HepG2 (cell line): ENCODE results near the gene ERCC4. TPM values are rescaled to one million over a fixed set of nuclear protein-coding genes. Genes with fewer than 3 reads are reported as not detected.

ENCODE experiments used
- CBX1 ChIP-seq: IDR thresholded peaks from one replicate; pipeline ENCODE4 v1.6.1; 2016; ENCODE audit warnings: antibody characterized with exemption, low read depth
- CREB1 ChIP-seq, 2 experiments: fragments of 450-650 bp in 1 of 2; IDR thresholded peaks; 2 replicates each; pipeline ENCODE4 v1.6.1; 2016 to 2017; ENCODE audit warnings: control low read depth in 1 of 2, mild to moderate bottlenecking in 1 of 2, missing compliant biosample characterization in 1 of 2, missing genetic modification characterization in 1 of 2
- HNRNPLL ChIP-seq: fragments of 200-400 bp; formaldehyde crosslinking; IDR thresholded peaks from 2 replicates; pipeline ENCODE4 v1.6.1; 2017; ENCODE audit warnings: mild to moderate bottlenecking, low read depth, low read length; ENCODE audit not compliant: poor library complexity, severe bottlenecking
- MAF1 ChIP-seq: sonication (generic); formaldehyde crosslinking; IDR thresholded peaks from 2 replicates; pipeline ENCODE4 v1.5.0; 2020; ENCODE audit warnings: missing genetic modification reagents, borderline replicate concordance
- MAFK ChIP-seq, 2 experiments: IDR thresholded peaks in 1 of 2; conservative IDR thresholded peaks in 1 of 2; 2 replicates each; pipeline ENCODE4 v1.6.1; 2011; ENCODE audit warnings: improper control_type of control experiment in 2 of 2, low read length in 2 of 2
- NCOA2 ChIP-seq: sonication (generic); formaldehyde crosslinking; IDR thresholded peaks from 2 replicates; pipeline ENCODE4 v1.8.0; 2022; ENCODE audit warnings: inconsistent platforms
- PRPF4 ChIP-seq: fragments of 200-400 bp; formaldehyde crosslinking; IDR thresholded peaks from 2 replicates; pipeline ENCODE4 v1.6.1; 2016; ENCODE audit warnings: low read length, low read depth; ENCODE audit not compliant: poor library complexity, severe bottlenecking
- RAD21 ChIP-seq: fragments of 450-650 bp; formaldehyde crosslinking; IDR thresholded peaks from 2 replicates; pipeline ENCODE4 v1.5.0; 2020; ENCODE audit warnings: mild to moderate bottlenecking
- RORA ChIP-seq: sonication (generic); formaldehyde crosslinking; IDR thresholded peaks from 2 replicates; pipeline ENCODE4 v1.5.0; 2020; ENCODE audit warnings: mild to moderate bottlenecking, missing genetic modification reagents, moderate library complexity
- SP4 ChIP-seq: sonication (generic); formaldehyde crosslinking; IDR thresholded peaks from 2 replicates; pipeline ENCODE4 v1.8.1; 2023; ENCODE audit warnings: mild to moderate bottlenecking, missing genetic modification reagents
- ZKSCAN5 ChIP-seq: sonication (generic); formaldehyde crosslinking; IDR thresholded peaks from 2 replicates; pipeline ENCODE4 v1.5.1; 2020; ENCODE audit warnings: mild to moderate bottlenecking, missing genetic modification reagents
- ZNF234 ChIP-seq: sonication (generic); formaldehyde crosslinking; conservative IDR thresholded peaks from 2 replicates; pipeline ENCODE4 v1.5.1; 2020; ENCODE audit warnings: mild to moderate bottlenecking, missing genetic modification reagents
- ZNF331 ChIP-seq: sonication (generic); formaldehyde crosslinking; IDR thresholded peaks from 2 replicates; pipeline ENCODE4 v1.4.0; 2020; ENCODE audit warnings: missing genetic modification reagents
- ZNF335 ChIP-seq: sonication (generic); formaldehyde crosslinking; IDR thresholded peaks from 2 replicates; pipeline ENCODE4 v1.4.0; 2020; ENCODE audit warnings: missing genetic modification reagents
- ZNF382 ChIP-seq: sonication (generic); formaldehyde crosslinking; IDR thresholded peaks from 2 replicates; pipeline ENCODE4 v1.5.0; 2020; ENCODE audit warnings: missing genetic modification reagents, mild to moderate bottlenecking, borderline replicate concordance
- ZNF446 ChIP-seq: sonication (generic); formaldehyde crosslinking; IDR thresholded peaks from 2 replicates; pipeline ENCODE4 v1.5.0; 2020; ENCODE audit warnings: mild to moderate bottlenecking, missing genetic modification reagents
- ZNF549 ChIP-seq: sonication (generic); formaldehyde crosslinking; IDR thresholded peaks from 2 replicates; pipeline ENCODE4 v1.5.0; 2020; ENCODE audit warnings: missing genetic modification reagents
- ZNF562 ChIP-seq: sonication (generic); formaldehyde crosslinking; IDR thresholded peaks from 2 replicates; pipeline ENCODE4 v1.8.0; 2022; ENCODE audit warnings: missing genetic modification reagents, borderline replicate concordance
- ZNF577 ChIP-seq: sonication (generic); formaldehyde crosslinking; IDR thresholded peaks from 2 replicates; pipeline ENCODE4 v1.4.0; 2020; ENCODE audit warnings: mild to moderate bottlenecking, low read depth, missing genetic modification reagents, borderline replicate concordance
- ZNF660 ChIP-seq: sonication (generic); formaldehyde crosslinking; IDR thresholded peaks from 2 replicates; pipeline ENCODE4 v1.5.1; 2020; ENCODE audit warnings: mild to moderate bottlenecking, low read depth, missing genetic modification reagents, borderline replicate concordance
- ZNF891 ChIP-seq: sonication (generic); formaldehyde crosslinking; IDR thresholded peaks from 2 replicates; pipeline ENCODE4 v1.5.0; 2020; ENCODE audit warnings: mild to moderate bottlenecking, missing genetic modification reagents
- polyA plus RNA-seq, 8 experiments: library from polyadenylated mRNA; depleted of rRNA in 3 of 8; stranded (reverse) in 7 of 8; unstranded in 1 of 8; fragments of >200 nt; fragmentation: Illumina TruSeq in 4 of 8; extraction: Trizol in 4 of 8; gene quantifications; 2 replicates each; pipeline versions ENCODE4 v1.2.1 to v1.2.3, GENCODE V29; 2011 to 2016; ENCODE audit warnings: low read depth in 4 of 8, missing spikeins in 1 of 8, mixed read lengths in 1 of 8; ENCODE audit not compliant: insufficient read depth in 1 of 8
- total RNA-seq, 5 experiments: library from RNA; depleted of rRNA; stranded (reverse); fragments of >200 nt; fragmentation: Illumina TruSeq; extraction: Trizol; gene quantifications; 2 replicates each; pipeline ENCODE4 v1.2.3, GENCODE V29; 2016; ENCODE audit warnings: low read depth in 1 of 5
- TF ChIP-seq, protein P1 (sequence below): sonication (generic); formaldehyde crosslinking; IDR thresholded peaks from 2 replicates; pipeline ENCODE4 v1.4.0; 2020; ENCODE audit warnings: missing genetic modification reagents, borderline replicate concordance
- TF ChIP-seq, protein P2 (sequence below): IDR thresholded peaks from 2 replicates; pipeline ENCODE4 v1.6.1; 2012; ENCODE audit warnings: inconsistent platforms
- TF ChIP-seq, protein P3 (sequence below): sonication (generic); formaldehyde crosslinking; IDR thresholded peaks from 2 replicates; pipeline ENCODE4 v1.5.1; 2020; ENCODE audit warnings: mild to moderate bottlenecking, missing genetic modification reagents, borderline replicate concordance
- TF ChIP-seq, protein P4 (sequence below): sonication (generic); formaldehyde crosslinking; IDR thresholded peaks from 2 replicates; pipeline ENCODE4 v1.5.1; 2020; ENCODE audit warnings: missing genetic modification reagents, mild to moderate bottlenecking, borderline replicate concordance

Gene ERCC4
- total and polyA plus RNA-seq, 2 of the 13 experiments (the other 11 are each of a cell fraction or from before 2014, with no cell fraction given) = 5.4 to 15.2 TPM

DNA sequence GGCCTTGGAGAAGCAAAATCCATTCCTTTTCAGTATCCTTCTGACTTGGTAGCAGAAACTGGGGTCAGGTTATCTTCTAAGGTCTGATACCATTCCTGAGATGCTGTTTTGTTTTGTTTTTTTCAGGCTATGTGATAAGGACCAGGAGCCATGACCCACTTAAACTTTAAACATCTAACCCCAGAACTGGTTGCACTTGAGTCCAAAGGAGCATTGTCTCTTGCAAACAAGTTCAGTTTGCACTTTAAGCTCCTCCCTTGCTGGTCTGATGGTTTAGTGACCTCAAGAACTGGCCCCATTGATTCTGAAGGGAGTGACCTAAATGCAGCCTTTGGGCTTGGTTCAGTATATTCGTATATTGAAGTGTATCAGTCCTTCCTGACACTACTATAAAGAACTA lies 75.2 kb downstream of the ERCC4 start (continued):
- TF ChIP-seq CBX1 = no peak
- TF ChIP-seq, protein P1, sequence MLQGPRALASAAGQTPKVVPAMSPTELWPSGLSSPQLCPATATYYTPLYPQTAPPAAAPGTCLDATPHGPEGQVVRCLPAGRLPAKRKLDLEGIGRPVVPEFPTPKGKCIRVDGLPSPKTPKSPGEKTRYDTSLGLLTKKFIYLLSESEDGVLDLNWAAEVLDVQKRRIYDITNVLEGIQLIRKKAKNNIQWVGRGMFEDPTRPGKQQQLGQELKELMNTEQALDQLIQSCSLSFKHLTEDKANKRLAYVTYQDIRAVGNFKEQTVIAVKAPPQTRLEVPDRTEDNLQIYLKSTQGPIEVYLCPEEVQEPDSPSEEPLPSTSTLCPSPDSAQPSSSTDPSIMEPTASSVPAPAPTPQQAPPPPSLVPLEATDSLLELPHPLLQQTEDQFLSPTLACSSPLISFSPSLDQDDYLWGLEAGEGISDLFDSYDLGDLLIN = no peak
- TF ChIP-seq HNRNPLL = no peak
- no peak for TF ChIP-seq ZNF335 (CRISPR knock-in tag)
- TF ChIP-seq RAD21 (CRISPR knock-in tag) = no peak
- TF ChIP-seq, protein P2, sequence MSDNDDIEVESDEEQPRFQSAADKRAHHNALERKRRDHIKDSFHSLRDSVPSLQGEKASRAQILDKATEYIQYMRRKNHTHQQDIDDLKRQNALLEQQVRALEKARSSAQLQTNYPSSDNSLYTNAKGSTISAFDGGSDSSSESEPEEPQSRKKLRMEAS = 0 out of 2 replicates have a peak, but pooled peaks have one; percentile 10
- no peak for TF ChIP-seq ZNF562 (CRISPR knock-in tag)
- TF ChIP-seq MAFK (conservative IDR thresholded peaks at IDR 0.05 in 1 of 2, IDR thresholded peaks at IDR 0.05 in 1 of 2; ENCODE audit: low read length in 2 of 2) = no peak
- no peak for TF ChIP-seq ZNF891 (CRISPR knock-in tag)
- TF ChIP-seq ZNF382 = no peak
- TF ChIP-seq PRPF4 = no peak
- TF ChIP-seq, protein P3, sequence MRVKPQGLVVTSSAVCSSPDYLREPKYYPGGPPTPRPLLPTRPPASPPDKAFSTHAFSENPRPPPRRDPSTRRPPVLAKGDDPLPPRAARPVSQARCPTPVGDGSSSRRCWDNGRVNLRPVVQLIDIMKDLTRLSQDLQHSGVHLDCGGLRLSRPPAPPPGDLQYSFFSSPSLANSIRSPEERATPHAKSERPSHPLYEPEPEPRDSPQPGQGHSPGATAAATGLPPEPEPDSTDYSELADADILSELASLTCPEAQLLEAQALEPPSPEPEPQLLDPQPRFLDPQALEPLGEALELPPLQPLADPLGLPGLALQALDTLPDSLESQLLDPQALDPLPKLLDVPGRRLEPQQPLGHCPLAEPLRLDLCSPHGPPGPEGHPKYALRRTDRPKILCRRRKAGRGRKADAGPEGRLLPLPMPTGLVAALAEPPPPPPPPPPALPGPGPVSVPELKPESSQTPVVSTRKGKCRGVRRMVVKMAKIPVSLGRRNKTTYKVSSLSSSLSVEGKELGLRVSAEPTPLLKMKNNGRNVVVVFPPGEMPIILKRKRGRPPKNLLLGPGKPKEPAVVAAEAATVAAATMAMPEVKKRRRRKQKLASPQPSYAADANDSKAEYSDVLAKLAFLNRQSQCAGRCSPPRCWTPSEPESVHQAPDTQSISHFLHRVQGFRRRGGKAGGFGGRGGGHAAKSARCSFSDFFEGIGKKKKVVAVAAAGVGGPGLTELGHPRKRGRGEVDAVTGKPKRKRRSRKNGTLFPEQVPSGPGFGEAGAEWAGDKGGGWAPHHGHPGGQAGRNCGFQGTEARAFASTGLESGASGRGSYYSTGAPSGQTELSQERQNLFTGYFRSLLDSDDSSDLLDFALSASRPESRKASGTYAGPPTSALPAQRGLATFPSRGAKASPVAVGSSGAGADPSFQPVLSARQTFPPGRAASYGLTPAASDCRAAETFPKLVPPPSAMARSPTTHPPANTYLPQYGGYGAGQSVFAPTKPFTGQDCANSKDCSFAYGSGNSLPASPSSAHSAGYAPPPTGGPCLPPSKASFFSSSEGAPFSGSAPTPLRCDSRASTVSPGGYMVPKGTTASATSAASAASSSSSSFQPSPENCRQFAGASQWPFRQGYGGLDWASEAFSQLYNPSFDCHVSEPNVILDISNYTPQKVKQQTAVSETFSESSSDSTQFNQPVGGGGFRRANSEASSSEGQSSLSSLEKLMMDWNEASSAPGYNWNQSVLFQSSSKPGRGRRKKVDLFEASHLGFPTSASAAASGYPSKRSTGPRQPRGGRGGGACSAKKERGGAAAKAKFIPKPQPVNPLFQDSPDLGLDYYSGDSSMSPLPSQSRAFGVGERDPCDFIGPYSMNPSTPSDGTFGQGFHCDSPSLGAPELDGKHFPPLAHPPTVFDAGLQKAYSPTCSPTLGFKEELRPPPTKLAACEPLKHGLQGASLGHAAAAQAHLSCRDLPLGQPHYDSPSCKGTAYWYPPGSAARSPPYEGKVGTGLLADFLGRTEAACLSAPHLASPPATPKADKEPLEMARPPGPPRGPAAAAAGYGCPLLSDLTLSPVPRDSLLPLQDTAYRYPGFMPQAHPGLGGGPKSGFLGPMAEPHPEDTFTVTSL (CRISPR knock-in tag) = peak; percentile 86; the same call in 1 of the 2 replicates
- TF ChIP-seq ZNF660 (CRISPR knock-in tag) = no peak
- TF ChIP-seq ZNF577 (CRISPR knock-in tag) = no peak
- TF ChIP-seq NCOA2 (CRISPR knock-in tag) = no peak; the same call in 1 of the 2 replicates
- TF ChIP-seq ZNF331 (CRISPR knock-in tag) = no peak
- no peak for TF ChIP-seq MAF1 (CRISPR knock-in tag)
- TF ChIP-seq, protein P4, sequence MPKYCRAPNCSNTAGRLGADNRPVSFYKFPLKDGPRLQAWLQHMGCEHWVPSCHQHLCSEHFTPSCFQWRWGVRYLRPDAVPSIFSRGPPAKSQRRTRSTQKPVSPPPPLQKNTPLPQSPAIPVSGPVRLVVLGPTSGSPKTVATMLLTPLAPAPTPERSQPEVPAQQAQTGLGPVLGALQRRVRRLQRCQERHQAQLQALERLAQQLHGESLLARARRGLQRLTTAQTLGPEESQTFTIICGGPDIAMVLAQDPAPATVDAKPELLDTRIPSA = no peak
- no peak for TF ChIP-seq ZNF234
- TF ChIP-seq ZKSCAN5 (CRISPR knock-in tag) = no peak
- TF ChIP-seq SP4 (CRISPR knock-in tag) = no peak
- no peak for TF ChIP-seq CREB1 (IDR thresholded peaks at IDR 0.05)
- no peak for TF ChIP-seq CREB1 (CRISPR knock-in tag; IDR thresholded peaks at IDR 0.05)
- 0 out of 2 replicates have a peak, but pooled peaks have one; percentile 38 for TF ChIP-seq RORA (CRISPR knock-in tag)
- TF ChIP-seq ZNF549 (CRISPR knock-in tag) = no peak
- TF ChIP-seq ZNF446 (CRISPR knock-in tag) = no peak
